Smooth muscle cell (in vitro differentiated cells): Measurements from ENCODE around the gene DIRAS2. TPM values are rescaled to one million over a fixed set of nuclear protein-coding genes. Genes with fewer than 3 reads are reported as not detected.

Experiments used
- DNase-seq: peaks from one replicate; lab custom pipeline; 2025; ENCODE audit not compliant: unreplicated experiment; lab: John Stamatoyannopoulos, UW
- H2AFZ ChIP-seq: fragments of 200-600 bp; sonication (generic); 2 replicates; pipeline ENCODE4 v1.6.0; 2016; ENCODE audit warnings: antibody characterized with exemption, low read depth, mild to moderate bottlenecking
- H3F3A ChIP-seq: fragments of 200-600 bp; sonication (generic); 2 replicates; pipeline ENCODE4 v1.6.0; 2017; ENCODE audit warnings: antibody characterized with exemption, low read depth
- H3K27ac ChIP-seq: fragments of 200-600 bp; sonication (generic); 2 replicates; pipeline ENCODE4 v1.5.1; 2016; ENCODE audit warnings: low read depth, mild to moderate bottlenecking
- H3K27me3 ChIP-seq: fragments of 200-600 bp; sonication (generic); 2 replicates; pipeline ENCODE4 v1.6.1; 2016; ENCODE audit warnings: low read depth, mild to moderate bottlenecking
- H3K36me3 ChIP-seq: fragments of 200-600 bp; sonication (generic); 2 replicates; pipeline ENCODE4 v1.5.1; 2016; ENCODE audit warnings: low read depth
- H3K4me1 ChIP-seq: fragments of 200-600 bp; sonication (generic); 2 replicates; pipeline ENCODE4 v1.5.1; 2016; ENCODE audit warnings: low read depth
- H3K4me2 ChIP-seq: fragments of 200-600 bp; sonication (generic); 2 replicates; pipeline ENCODE4 v1.6.0; 2016; ENCODE audit warnings: mild to moderate bottlenecking
- H3K4me3 ChIP-seq: fragments of 200-600 bp; sonication (generic); 2 replicates; pipeline ENCODE4 v1.5.1; 2016; ENCODE audit warnings: mild to moderate bottlenecking
- H3K79me2 ChIP-seq: fragments of 200-600 bp; sonication (generic); 2 replicates; pipeline ENCODE4 v1.6.0; 2016; ENCODE audit warnings: low read depth, mild to moderate bottlenecking
- H3K9ac ChIP-seq: fragments of 200-600 bp; sonication (generic); 2 replicates; pipeline ENCODE4 v1.6.0; 2016; ENCODE audit warnings: low read depth
- H3K9me3 ChIP-seq: fragments of 200-600 bp; sonication (generic); replicated peaks from 2 replicates; pipeline ENCODE4 v1.5.1; 2016; ENCODE audit warnings: low read depth
- H4K20me1 ChIP-seq: fragments of 200-600 bp; sonication (generic); 2 replicates; pipeline ENCODE4 v1.6.0; 2016; ENCODE audit warnings: low read depth
- WGBS: methylation state at CpG from one replicate; pipeline ENCODE4 v1.1.7; 2016; ENCODE audit warnings: low lambda C conversion rate; 5-methylcytosine and 5-hydroxymethylcytosine counted together
- polyA plus RNA-seq: library from polyadenylated mRNA; unstranded; fragments of >200 nt; fragmentation: Nextera tagmentation; extraction: Ambion mirVana; gene quantifications from 2 replicates; pipeline ENCODE4 v1.2.1, GENCODE V29; 2016
- total RNA-seq: library from RNA; depleted of rRNA; stranded (reverse); fragments of >200 nt; gene quantifications from 2 replicates; pipeline ENCODE4 v1.2.3, GENCODE V29; 2014
- TF ChIP-seq, protein P1 (sequence below): fragments of 200-600 bp; sonication (generic); IDR thresholded peaks from 2 replicates; pipeline ENCODE4 v1.5.1; 2017; ENCODE audit warnings: borderline replicate concordance, mild to moderate bottlenecking, antibody characterized with exemption; ENCODE audit not compliant: insufficient read depth, poor library complexity, severe bottlenecking

The DIRAS2 gene
- 2.2 and 2.5 TPM in 2 replicates for total RNA-seq
- polyA plus RNA-seq = 0.30 and 0.43 TPM in 2 replicates

- WGBS = 9% methylated on average over 43 of the region's 53 CpGs
- TF ChIP-seq, protein P1, sequence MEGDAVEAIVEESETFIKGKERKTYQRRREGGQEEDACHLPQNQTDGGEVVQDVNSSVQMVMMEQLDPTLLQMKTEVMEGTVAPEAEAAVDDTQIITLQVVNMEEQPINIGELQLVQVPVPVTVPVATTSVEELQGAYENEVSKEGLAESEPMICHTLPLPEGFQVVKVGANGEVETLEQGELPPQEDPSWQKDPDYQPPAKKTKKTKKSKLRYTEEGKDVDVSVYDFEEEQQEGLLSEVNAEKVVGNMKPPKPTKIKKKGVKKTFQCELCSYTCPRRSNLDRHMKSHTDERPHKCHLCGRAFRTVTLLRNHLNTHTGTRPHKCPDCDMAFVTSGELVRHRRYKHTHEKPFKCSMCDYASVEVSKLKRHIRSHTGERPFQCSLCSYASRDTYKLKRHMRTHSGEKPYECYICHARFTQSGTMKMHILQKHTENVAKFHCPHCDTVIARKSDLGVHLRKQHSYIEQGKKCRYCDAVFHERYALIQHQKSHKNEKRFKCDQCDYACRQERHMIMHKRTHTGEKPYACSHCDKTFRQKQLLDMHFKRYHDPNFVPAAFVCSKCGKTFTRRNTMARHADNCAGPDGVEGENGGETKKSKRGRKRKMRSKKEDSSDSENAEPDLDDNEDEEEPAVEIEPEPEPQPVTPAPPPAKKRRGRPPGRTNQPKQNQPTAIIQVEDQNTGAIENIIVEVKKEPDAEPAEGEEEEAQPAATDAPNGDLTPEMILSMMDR = peak; percentile 45
Measured at GRCh38 chr9:90642570-90643539, at the start of gene DIRAS2. Gene DIRAS2 (minus strand): TSS chr9:90642824. CDS start chr9:90613827, 28,997 bp downstream.

DNA sequence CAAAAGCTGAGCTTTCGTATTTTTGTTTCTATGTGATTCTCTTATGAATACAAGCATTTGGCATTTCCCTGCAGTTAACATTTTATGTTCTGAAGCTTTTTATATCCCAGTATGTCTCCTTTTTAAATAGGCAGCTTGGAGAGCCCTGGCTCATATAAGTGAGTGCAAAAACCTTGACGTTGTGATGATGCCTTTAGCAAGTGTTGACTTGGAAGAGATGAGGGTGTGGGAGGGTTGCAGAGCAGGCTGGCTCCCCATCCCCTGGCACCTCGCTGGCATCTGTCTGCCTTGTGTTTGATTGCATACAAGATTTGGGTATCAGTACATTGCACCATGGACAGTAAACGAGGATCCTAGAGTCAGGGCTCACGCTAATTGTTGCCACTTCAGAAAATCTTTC lies 42.1 kb upstream of the DIRAS2 start:
- Histone ChIP-seq H3K9me3 (no peaks in the 10 kb centered on the region), H3K4me2 (no peak overlapping the region), H3F3A (no peaks in the 10 kb centered on the region), H3K27ac (no peak overlapping the region), H2AFZ (no peak overlapping the region), H3K36me3 (no peaks in the 10 kb centered on the region), H3K4me3 (no peak overlapping the region), H3K79me2 (no peaks in the 10 kb centered on the region), H4K20me1 (no peaks in the 10 kb centered on the region), H3K27me3 (peaks cover 4% of the 10 kb centered on the region), H3K9ac (no peak overlapping the region), H3K4me1 (no peaks in the 10 kb centered on the region)
- TF ChIP-seq, protein P1 = no peak
- 84% methylated on average over 5 of the region's 5 CpGs for WGBS
- DNase-seq = no peak

More at GRCh38 chr9:90642570-90643539, at the start of gene DIRAS2:
- no peaks in the 10 kb centered on the region for H3K9me3 ChIP-seq
- H3K79me2 ChIP-seq = no peaks in the 10 kb centered on the region
- DNase-seq = peak; percentile 35
- H3K36me3 ChIP-seq = no peaks in the 10 kb centered on the region
- H3K27ac ChIP-seq = no peak within 1 kb of the TSS
- H2AFZ ChIP-seq = peak within 1 kb of the TSS; percentile 89
- peak within 1 kb of the TSS; percentile 58 for H3K4me3 ChIP-seq
- H3K4me2 ChIP-seq = peak within 1 kb of the TSS; percentile 84
- peaks cover 38% of the 10 kb centered on the region for H3K27me3 ChIP-seq
- H3K9ac ChIP-seq = no peak within 1 kb of the TSS
- H3F3A ChIP-seq = no peaks in the 10 kb centered on the region
- no peaks in the 10 kb centered on the region for H4K20me1 ChIP-seq
- H3K4me1 ChIP-seq = no peaks in the 10 kb centered on the region

GRCh38 chr9:90684106-90684505 lies 41.5 kb upstream of the DIRAS2 start:
- Histone ChIP-seq H3F3A (no peaks in the 10 kb centered on the region), H3K27me3 (peaks cover 4% of the 10 kb centered on the region), H2AFZ (no peak overlapping the region), H3K4me3 (no peak overlapping the region), H3K4me1 (no peaks in the 10 kb centered on the region), H4K20me1 (no peaks in the 10 kb centered on the region), H3K27ac (no peak overlapping the region), H3K36me3 (no peaks in the 10 kb centered on the region), H3K9ac (no peak overlapping the region), H3K4me2 (no peak overlapping the region), H3K9me3 (no peaks in the 10 kb centered on the region), H3K79me2 (no peaks in the 10 kb centered on the region)
- TF ChIP-seq, protein P1 = no peak
- no peak for DNase-seq
- 96% methylated on average over 1 of the region's 1 CpG for WGBS
